Gastrocnemius medialis (tissue), 4 donors: ENCODE data around the gene RYR2. TPM values are rescaled to one million over a fixed set of nuclear protein-coding genes. Genes with fewer than 3 reads are reported as not detected.

Source experiments
- ATAC-seq, 2 donors: fragments of 150-250 bp; one replicate each; pipeline ENCODE4 v1.9.1; 2016
- DNase-seq, 2 donors: peaks; one replicate each; pipeline ENCODE4 v3.0.0-alpha.2; 2019
- H3K27ac ChIP-seq, 4 donors: fragments of 200-600 bp; sonication (generic); 1 replicate in 1 of 4; 2 replicates in 3 of 4; pipeline ENCODE4 v1.5.1; 2016 to 2018; ENCODE audit warnings: mild to moderate bottlenecking in 2 of 4, moderate library complexity in 1 of 4
- H3K27me3 ChIP-seq, 3 donors: fragments of 200-600 bp; sonication (generic) in 2 of 3; 1 replicate in 1 of 3; 2 replicates in 2 of 3; pipeline versions ENCODE4 v1.5.1 to v1.6.0; 2016 to 2019; ENCODE audit warnings: mild to moderate bottlenecking in 1 of 3, moderate library complexity in 1 of 3
- H3K36me3 ChIP-seq, 2 donors: fragments of 200-600 bp; sonication (generic) in 1 of 2; one replicate each; pipeline ENCODE4 v1.5.1; 2017 to 2018
- H3K4me1 ChIP-seq, 2 donors: fragments of 200-600 bp; sonication (generic) in 1 of 2; one replicate each; pipeline ENCODE4 v1.5.1; 2016 to 2017; ENCODE audit warnings: mild to moderate bottlenecking in 2 of 2
- H3K4me3 ChIP-seq, 4 donors: fragments of 200-600 bp; sonication (generic) in 3 of 4; 1 replicate in 1 of 4; 2 replicates in 3 of 4; pipeline ENCODE4 v1.5.1; 2016 to 2019; ENCODE audit warnings: mild to moderate bottlenecking in 2 of 4
- H3K9me3 ChIP-seq, 3 donors: fragments of 200-600 bp; sonication (generic) in 2 of 3; 1 replicate in 1 of 3; 2 replicates in 2 of 3; pipeline ENCODE4 v1.5.1; 2016 to 2019
- CTCF ChIP-seq, 5 experiments: fragments of 450-650 bp in 3 of 5; fragments of 200-600 bp in 2 of 5; sonication (generic) in 2 of 5; IDR thresholded peaks in 4 of 5; conservative IDR thresholded peaks in 1 of 5; 1 replicate in 4 of 5; 2 replicates in 1 of 5; pipeline ENCODE4 v1.5.1; 2016 to 2019; ENCODE audit warnings: antibody characterized with exemption in 5 of 5, mild to moderate bottlenecking in 3 of 5, moderate library complexity in 3 of 5
- POLR2A ChIP-seq, 2 donors: fragments of 450-650 bp; IDR thresholded peaks; one replicate each; pipeline ENCODE4 v1.6.1; 2017; ENCODE audit warnings: antibody characterized with exemption in 2 of 2, mild to moderate bottlenecking in 2 of 2, moderate library complexity in 2 of 2
- in situ Hi-C, 4 donors: fragments of 200-750 bp; cut with MboI; loops; one replicate each; pipeline versions ENCODE4 v1.15.0 to v1.8.0; 2017; ENCODE audit warnings: low sequenced_read_pairs in 4 of 4
- intact Hi-C: fragments of 100-400 bp; cut with DNase I; formaldehyde crosslinking; loops from one replicate; pipeline ENCODE4 v1.15.1; 2023; ENCODE audit warnings: low total_unique reads
- total RNA-seq, 4 donors: library from RNA; depleted of rRNA; stranded (reverse); fragments of >200 nt; gene quantifications; one replicate each; pipeline versions ENCODE4 v1.1.0 to v1.2.3, GENCODE V29; 2016

The RYR2 gene
- total RNA-seq, 4 donors from 2014 or later: 0.04 to 0.16 (median 0.07) TPM

GRCh38 chr1:237566581-237566980 is 524.6 kb downstream of the RYR2 start:
- DNase-seq (no peak), ATAC-seq (no peak)
- intact Hi-C loops: no loop called here
- Histone ChIP-seq H3K4me3 (no peak overlapping the region), H3K4me1 (no peaks in the 10 kb centered on the region), H3K36me3 (no peaks in the 10 kb centered on the region), H3K27ac (no peak overlapping the region), H3K9me3 (no peaks in the 10 kb centered on the region), H3K27me3 (no peaks in the 10 kb centered on the region)
- in situ Hi-C loops: loop anchor here in 1 of 4 donors (25.0 kb wide), 1 partner anchor 1454 kb away; no protein-coding TSS in a partner anchor
- TF ChIP-seq CTCF (IDR thresholded peaks at IDR 0.05 in 4 of 5, conservative IDR thresholded peaks at IDR 0.05 in 1 of 5): no peak
- no peak for TF ChIP-seq POLR2A (IDR thresholded peaks at IDR 0.05)

DNA sequence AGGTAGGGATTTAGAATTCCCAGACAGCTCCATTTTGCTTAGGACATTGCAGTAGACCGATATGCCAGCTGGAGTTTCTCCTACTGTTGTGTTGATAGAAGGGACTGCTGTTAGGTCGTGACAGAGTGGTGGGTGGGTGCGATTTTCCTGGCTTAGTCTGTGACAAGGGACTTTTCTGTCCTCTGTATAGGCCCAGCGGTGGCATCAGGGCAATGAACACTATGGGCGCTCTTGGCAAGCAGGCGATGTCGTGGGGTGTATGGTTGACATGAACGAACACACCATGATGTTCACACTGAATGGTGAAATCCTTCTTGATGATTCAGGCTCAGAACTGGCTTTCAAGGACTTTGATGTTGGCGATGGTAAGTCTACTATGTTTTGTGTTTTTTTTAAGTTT is 527.0 kb downstream of the RYR2 start:
- Histone ChIP-seq H3K9me3 (no peaks in the 10 kb centered on the region), H3K36me3 (no peaks in the 10 kb centered on the region), H3K4me1 (no peaks in the 10 kb centered on the region), H3K27me3 (no peaks in the 10 kb centered on the region), H3K27ac (no peak overlapping the region), H3K4me3 (no peak overlapping the region)
- intact Hi-C loops: no loop called here
- DNase-seq (no peak), ATAC-seq (no peak)
- in situ Hi-C loops: loop anchor here in 1 of 4 donors (25.0 kb wide), 1 partner anchor 1457 kb away; no protein-coding TSS in a partner anchor
- no peak for TF ChIP-seq CTCF (IDR thresholded peaks at IDR 0.05 in 4 of 5, conservative IDR thresholded peaks at IDR 0.05 in 1 of 5)
- TF ChIP-seq POLR2A (IDR thresholded peaks at IDR 0.05): no peak

DNA sequence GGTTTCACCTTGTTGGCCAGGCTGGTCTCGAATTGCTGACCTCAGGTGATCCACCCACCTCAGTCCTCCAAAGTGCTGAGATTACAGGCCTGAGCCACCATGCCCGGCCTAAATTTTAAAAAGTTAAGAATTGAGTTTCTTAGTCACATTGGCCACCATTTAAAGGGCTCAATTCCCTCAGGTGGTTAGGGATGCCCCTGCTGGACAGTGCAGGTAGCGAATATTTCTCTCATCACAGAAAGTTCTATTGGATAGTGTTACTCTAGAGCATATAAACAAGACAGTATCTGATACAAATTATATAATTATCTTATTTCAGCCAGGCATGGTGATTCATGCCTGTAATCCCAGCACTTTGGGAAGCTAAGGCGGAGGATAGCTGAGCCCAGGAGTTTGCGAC is 528.5 kb downstream of the RYR2 start:
- no peak for ATAC-seq
- Histone ChIP-seq H3K27ac (no peak overlapping the region), H3K4me3 (no peak overlapping the region), H3K4me1 (no peaks in the 10 kb centered on the region), H3K36me3 (no peaks in the 10 kb centered on the region), H3K27me3 (no peaks in the 10 kb centered on the region), H3K9me3 (no peaks in the 10 kb centered on the region)
- intact Hi-C loops (no loop called here), in situ Hi-C loops (loop anchor here in 1 of 4 donors (25.0 kb wide), 1 partner anchor 1458 kb away; no protein-coding TSS in a partner anchor)
- TF ChIP-seq POLR2A (IDR thresholded peaks at IDR 0.05) (no peak), CTCF (IDR thresholded peaks at IDR 0.05 in 4 of 5, conservative IDR thresholded peaks at IDR 0.05 in 1 of 5) (no peak)
- DNase-seq: no peak

GRCh38 chr1:237574536-237574935 is 532.6 kb downstream of the RYR2 start:
- no peak overlapping the region for H3K27ac ChIP-seq
- ATAC-seq (no peak), DNase-seq (no peak)
- no peaks in the 10 kb centered on the region for H3K36me3 ChIP-seq
- no peaks in the 10 kb centered on the region for H3K27me3 ChIP-seq
- no peak for TF ChIP-seq POLR2A (IDR thresholded peaks at IDR 0.05)
- TF ChIP-seq CTCF (IDR thresholded peaks at IDR 0.05 in 4 of 5, conservative IDR thresholded peaks at IDR 0.05 in 1 of 5): no peak
- intact Hi-C loops (no loop called here), in situ Hi-C loops (loop anchor here in 1 of 4 donors (25.0 kb wide), 1 partner anchor 1462 kb away; no protein-coding TSS in a partner anchor)
- H3K4me3 ChIP-seq: no peak overlapping the region
- H3K9me3 ChIP-seq: no peaks in the 10 kb centered on the region
- no peaks in the 10 kb centered on the region for H3K4me1 ChIP-seq

DNA sequence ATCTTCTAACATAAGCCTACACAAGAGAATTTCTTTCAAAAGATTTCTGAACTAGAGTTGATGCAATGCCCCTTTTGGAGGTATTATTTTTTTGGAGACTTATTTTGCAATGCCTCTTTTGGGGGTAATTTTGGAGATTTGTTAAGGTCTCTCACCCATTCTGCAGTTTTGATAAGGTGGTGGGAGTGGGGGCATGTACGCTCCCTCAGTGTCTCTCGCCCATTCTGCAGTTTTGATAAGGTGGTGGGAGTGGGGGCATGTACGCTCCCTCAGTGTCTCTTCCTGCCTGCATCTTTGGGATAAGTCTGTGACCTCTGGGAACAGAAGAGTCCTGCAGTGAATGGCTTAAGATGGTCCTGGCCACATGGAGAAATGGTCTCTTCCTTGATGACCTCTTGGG is 536.6 kb downstream of the RYR2 start:
- ATAC-seq (no peak), DNase-seq (no peak)
- intact Hi-C loops (no loop called here), in situ Hi-C loops (no loop called here)
- no peaks in the 10 kb centered on the region for H3K27me3 ChIP-seq
- H3K4me3 ChIP-seq: no peak overlapping the region
- TF ChIP-seq POLR2A (IDR thresholded peaks at IDR 0.05) (no peak), CTCF (IDR thresholded peaks at IDR 0.05 in 4 of 5, conservative IDR thresholded peaks at IDR 0.05 in 1 of 5) (no peak)
- no peaks in the 10 kb centered on the region for H3K4me1 ChIP-seq
- no peaks in the 10 kb centered on the region for H3K9me3 ChIP-seq
- H3K36me3 ChIP-seq: no peaks in the 10 kb centered on the region
- no peak overlapping the region for H3K27ac ChIP-seq
